HepG2 (cell line): ENCODE results near the gene LCE1E. TPM values are rescaled to one million over a fixed set of nuclear protein-coding genes. Genes with fewer than 3 reads are reported as not detected.

Experiments used
- ATAC-seq: fragments of 200-7000 bp; cut with Tn5 transposase; 3 replicates; pipeline ENCODE4 v1.9.1; 2020; ENCODE audit warnings: mild to moderate bottlenecking, moderate library complexity
- BruUV-seq: library from RNA; stranded (reverse); fragments of 400-500 nt; replicated peaks from 2 replicates; lab custom pipeline; 2021; lab: Mats Ljungman, UMichigan
- CTCF ChIA-PET: fragments of 300-600 bp; formaldehyde crosslinking; extraction: SDS; loops from one replicate; lab custom pipeline; 2021; ENCODE audit warnings: low total read pairs, inconsistent platforms, low intra/inter-chr PET ratio; lab: Yijun Ruan, JAX
- POLR2A ChIA-PET: fragments of 350-600 bp; sonication (Branson Sonifier 250); formaldehyde crosslinking; loops from one replicate; lab custom pipeline; 2020; ENCODE audit warnings: antibody characterized with exemption, inconsistent platforms; lab: Yijun Ruan, JAX
- DNase-seq: peaks from one replicate; pipeline ENCODE4 v3.0.0-alpha.2; 2015; ENCODE audit warnings: low spot score
- FAIRE-seq: peaks from 3 replicates; lab custom pipeline; 2011; peaks lifted over from hg19 to GRCh38; lab: Jason Lieb, UNC
- H2AFZ ChIP-seq: one replicate; pipeline ENCODE4 v1.6.1; 2011; ENCODE audit warnings: low read length, inconsistent platforms
- H3K27ac ChIP-seq: fragments of 300-600 bp; 3 replicates; pipeline ENCODE4 v1.8.0; 2011; ENCODE audit warnings: mixed run types, mild to moderate bottlenecking, mixed read lengths, low read length, inconsistent platforms; ENCODE audit not compliant: insufficient read depth; ENCODE audit errors: extremely low read length
- H3K27me3 ChIP-seq, 2 experiments: fragments of 200-600 bp in 1 of 2; 2 replicates in 1 of 2; 3 replicates in 1 of 2; pipeline versions ENCODE4 v1.6.0 to v1.8.0; 2011; ENCODE audit warnings: low read length in 2 of 2, mild to moderate bottlenecking in 2 of 2, moderate library complexity in 2 of 2, inconsistent platforms in 1 of 2; ENCODE audit not compliant: insufficient read depth in 2 of 2, control insufficient read depth in 1 of 2
- H3K36me3 ChIP-seq, 2 experiments: fragments of 200-600 bp in 1 of 2; replicated peaks in 1 of 2; 2 replicates in 1 of 2; 3 replicates in 1 of 2; pipeline versions ENCODE4 v1.5.1 to v1.8.0; 2011; ENCODE audit warnings: low read length in 2 of 2, inconsistent platforms in 1 of 2; ENCODE audit not compliant: insufficient read depth in 2 of 2, control insufficient read depth in 1 of 2
- H3K4me1 ChIP-seq: 2 replicates; pipeline ENCODE4 v1.5.1; 2012; ENCODE audit warnings: low read length, inconsistent platforms; ENCODE audit not compliant: insufficient read depth
- H3K4me2 ChIP-seq: 2 replicates; pipeline ENCODE4 v1.6.0; 2011; ENCODE audit warnings: low read depth, low read length, inconsistent platforms
- H3K4me3 ChIP-seq, 3 experiments: fragments of 200-600 bp in 1 of 3; sonication (generic), shearing (Covaris generic) in 1 of 3; replicated peaks in 1 of 3; 2 replicates each; pipeline ENCODE4 v1.5.1; 2011 to 2016; ENCODE audit warnings: low read length in 3 of 3, inconsistent platforms in 2 of 3, low read depth in 2 of 3, mild to moderate bottlenecking in 2 of 3, control low read depth in 1 of 3, mixed read lengths in 1 of 3; ENCODE audit not compliant: insufficient read depth in 1 of 3
- H3K79me2 ChIP-seq: one replicate; pipeline ENCODE4 v1.6.1; 2011; ENCODE audit warnings: low read length, inconsistent platforms; ENCODE audit not compliant: insufficient read depth
- H3K9ac ChIP-seq: 2 replicates; pipeline ENCODE4 v1.6.0; 2011; ENCODE audit warnings: mild to moderate bottlenecking, low read depth, low read length, inconsistent platforms; ENCODE audit not compliant: insufficient read depth
- H3K9me3 ChIP-seq: 2 replicates; pipeline ENCODE4 v1.5.1; 2012; ENCODE audit warnings: mild to moderate bottlenecking, low read length
- H4K20me1 ChIP-seq: 2 replicates; pipeline ENCODE4 v1.6.0; 2011; ENCODE audit warnings: inconsistent platforms, mild to moderate bottlenecking, low read length, moderate library complexity; ENCODE audit not compliant: insufficient read depth
- AHDC1 ChIP-seq: sonication (generic); formaldehyde crosslinking; IDR thresholded peaks from 2 replicates; pipeline ENCODE4 v1.5.1; 2020; ENCODE audit warnings: mild to moderate bottlenecking, missing genetic modification reagents, borderline replicate concordance
- HNF1A ChIP-seq, 2 experiments: sonication (generic) in 1 of 2; formaldehyde crosslinking in 1 of 2; IDR thresholded peaks; 2 replicates each; pipeline versions ENCODE4 v1.4.0 to v1.6.1; 2016 to 2020; ENCODE audit warnings: borderline replicate concordance in 1 of 2, low read depth in 1 of 2, mild to moderate bottlenecking in 1 of 2, missing genetic modification reagents in 1 of 2
- MAFK ChIP-seq, 2 experiments: IDR thresholded peaks in 1 of 2; conservative IDR thresholded peaks in 1 of 2; 2 replicates each; pipeline ENCODE4 v1.6.1; 2011; ENCODE audit warnings: improper control_type of control experiment in 2 of 2, low read length in 2 of 2
- MEIS2 ChIP-seq: sonication (generic); formaldehyde crosslinking; IDR thresholded peaks from 2 replicates; pipeline ENCODE4 v1.9.0; 2021; ENCODE audit warnings: mild to moderate bottlenecking, missing genetic modification reagents
- SAFB2 ChIP-seq: sonication (generic); formaldehyde crosslinking; IDR thresholded peaks from 2 replicates; pipeline ENCODE4 v1.5.1; 2020; ENCODE audit warnings: missing genetic modification reagents, low read depth, mild to moderate bottlenecking, borderline replicate concordance
- SIX4 ChIP-seq: sonication (generic); formaldehyde crosslinking; IDR thresholded peaks from 2 replicates; pipeline ENCODE4 v1.4.0; 2020; ENCODE audit warnings: missing genetic modification reagents
- ZNF512B ChIP-seq: sonication (generic); formaldehyde crosslinking; IDR thresholded peaks from 2 replicates; pipeline ENCODE4 v1.5.1; 2020; ENCODE audit warnings: missing genetic modification reagents, mild to moderate bottlenecking, borderline replicate concordance
- ZNF780A ChIP-seq: sonication (generic); formaldehyde crosslinking; IDR thresholded peaks from 2 replicates; pipeline ENCODE4 v1.8.0; 2022; ENCODE audit warnings: mild to moderate bottlenecking, missing genetic modification reagents, moderate library complexity
- WGBS: methylation state at CpG from one replicate; pipeline ENCODE4 v1.1.6; 2017; ENCODE audit warnings: low lambda C conversion rate; 5-methylcytosine and 5-hydroxymethylcytosine counted together
- in situ Hi-C: cut with HindIII; loops from 2 replicates; pipeline ENCODE4 v1.10.0; 2017; ENCODE audit warnings: low pct_unique_long_range_greater_than_20kb; ENCODE audit not compliant: extremely low pct_ligation_motif_present
- intact Hi-C: fragments of 100-400 bp; cut with micrococcal nuclease; formaldehyde crosslinking; loops from one replicate; pipeline ENCODE4 v1.10.0; 2022; ENCODE audit not compliant: unreplicated experiment
- polyA plus RNA-seq, 8 experiments: library from polyadenylated mRNA; depleted of rRNA in 3 of 8; stranded (reverse) in 7 of 8; unstranded in 1 of 8; fragments of >200 nt; fragmentation: Illumina TruSeq in 4 of 8; extraction: Trizol in 4 of 8; gene quantifications; 2 replicates each; pipeline versions ENCODE4 v1.2.1 to v1.2.3, GENCODE V29; 2011 to 2016; ENCODE audit warnings: low read depth in 4 of 8, missing spikeins in 1 of 8, mixed read lengths in 1 of 8; ENCODE audit not compliant: insufficient read depth in 1 of 8
- total RNA-seq, 5 experiments: library from RNA; depleted of rRNA; stranded (reverse); fragments of >200 nt; fragmentation: Illumina TruSeq; extraction: Trizol; gene quantifications; 2 replicates each; pipeline ENCODE4 v1.2.3, GENCODE V29; 2016; ENCODE audit warnings: low read depth in 1 of 5

LCE1E gene
- total and polyA plus RNA-seq, 2 of the 13 experiments (the other 11 are each of a cell fraction or from before 2014, with no cell fraction given) = 0.12 TPM; not detected in 1

- 0% methylated on average over 1 of the region's 1 CpG for WGBS
- Histone ChIP-seq H3K79me2 (no peaks in the 10 kb centered on the region), H3K27me3 (no peaks in the 10 kb centered on the region), H3K9me3 (no peaks in the 10 kb centered on the region), H3K4me2 (no peak overlapping the region), H3K27ac (no peak overlapping the region), H2AFZ (no peak overlapping the region), H3K36me3 (no peaks in the 10 kb centered on the region), H3K4me3 (no peak overlapping the region), H4K20me1 (no peaks in the 10 kb centered on the region), H3K9ac (no peak overlapping the region), H3K4me1 (no peaks in the 10 kb centered on the region)
- no peak for ATAC-seq
- no peak for FAIRE-seq
- ChIA-PET POLR2A (no interaction called here), CTCF (no interaction called here)
- no peak for DNase-seq
- intact Hi-C loops = no loop called here
- BruUV-seq = no TSS peak
- in situ Hi-C loops = no loop called here
- TF ChIP-seq HNF1A (IDR thresholded peaks at IDR 0.05; ENCODE audit: low read depth) (no peak), HNF1A (CRISPR knock-in tag; IDR thresholded peaks at IDR 0.05; ENCODE audit: borderline replicate concordance) (no peak), ZNF512B (CRISPR knock-in tag) (no peak), MEIS2 (CRISPR knock-in tag) (no peak), MAFK (conservative IDR thresholded peaks at IDR 0.05 in 1 of 2, IDR thresholded peaks at IDR 0.05 in 1 of 2; ENCODE audit: low read length in 2 of 2) (peak; percentile 69 to 79), SAFB2 (CRISPR knock-in tag) (no peak), SIX4 (CRISPR knock-in tag) (no peak), AHDC1 (CRISPR knock-in tag) (no peak), ZNF780A (CRISPR knock-in tag) (no peak)
Measured at GRCh38 chr1:152801333-152801732, 15.3 kb downstream of the LCE1E start.
